RWPE2 (cell line): Measurements from ENCODE around the gene IMPDH1.

Source experiments
- ATAC-seq: fragments of 200-7000 bp; cut with Tn5 transposase; 3 replicates; pipeline ENCODE4 v1.9.1; 2021; ENCODE audit warnings: low read depth
- DNase-seq: peaks from one replicate; pipeline ENCODE4 v3.0.0-alpha.2; 2020; ENCODE audit warnings: low spot score
- H3K27ac ChIP-seq: fragments of 450-650 bp; 2 replicates; pipeline ENCODE4 v1.5.1; 2017; ENCODE audit warnings: mild to moderate bottlenecking; ENCODE audit not compliant: poor library complexity, severe bottlenecking
- H3K27me3 ChIP-seq: fragments of 250-450 bp; sonication (Bioruptor Pico); 2 replicates; pipeline ENCODE4 v1.5.1; 2021; ENCODE audit warnings: mild to moderate bottlenecking, moderate library complexity; ENCODE audit not compliant: insufficient read depth, poor library complexity, severe bottlenecking
- H3K36me3 ChIP-seq: fragments of 250-450 bp; sonication (Bioruptor Pico); 2 replicates; pipeline ENCODE4 v1.5.1; 2020; ENCODE audit warnings: low read depth, mild to moderate bottlenecking, moderate library complexity
- H3K4me1 ChIP-seq: fragments of 250-450 bp; sonication (Bioruptor Pico); 2 replicates; pipeline ENCODE4 v1.5.1; 2021; ENCODE audit warnings: mild to moderate bottlenecking, moderate library complexity; ENCODE audit not compliant: insufficient read depth, poor library complexity, severe bottlenecking
- H3K4me3 ChIP-seq: fragments of 250-450 bp; sonication (Bioruptor Pico); 2 replicates; pipeline ENCODE4 v1.5.1; 2021; ENCODE audit warnings: mild to moderate bottlenecking, moderate library complexity; ENCODE audit not compliant: severe bottlenecking
- H3K9me3 ChIP-seq: fragments of 250-450 bp; sonication (Bioruptor Pico); 2 replicates; pipeline ENCODE4 v1.5.1; 2021; ENCODE audit warnings: mild to moderate bottlenecking, moderate library complexity; ENCODE audit not compliant: severe bottlenecking
- CTCF ChIP-seq: fragments of 450-650 bp; IDR thresholded peaks from one replicate; pipeline ENCODE4 v1.5.1; 2017; ENCODE audit warnings: mild to moderate bottlenecking, moderate library complexity; ENCODE audit not compliant: poor library complexity, severe bottlenecking

The IMPDH1 gene

GRCh38 chr7:128343554-128344430 lies 66.0 kb downstream of the IMPDH1 start, which contains the start of gene RBM28:
TSS of gene RBM28 (minus strand) at chr7:128343908. CDS start at chr7:128343793, 115 bp downstream.
- ATAC-seq: peak; percentile 89

More at GRCh38 chr7:128343554-128344430, 66.0 kb downstream of the IMPDH1 start, which contains the start of gene RBM28:
- Histone ChIP-seq H3K4me3 (peak within 1 kb of the TSS; percentile 92), H3K36me3 (peaks cover 26% of the 10 kb centered on the region), H3K9me3 (no peaks in the 10 kb centered on the region), H3K4me1 (no peaks in the 10 kb centered on the region), H3K27me3 (no peaks in the 10 kb centered on the region), H3K27ac (peak within 1 kb of the TSS; percentile 56)
- TF ChIP-seq CTCF: no peak
- DNase-seq: peak; percentile 85
